Uterus (tissue), 4 donors: ENCODE data around the gene PTPRN2. TPM values are rescaled to one million over a fixed set of nuclear protein-coding genes. Genes with fewer than 3 reads are reported as not detected.

Source experiments
- DNase-seq, 2 donors: peaks; one replicate each; pipeline ENCODE4 v3.0.0-alpha.2; 2019 to 2020
- H3K27ac ChIP-seq, 2 donors: fragments of 200-600 bp; sonication (generic); 1 replicate in 1 of 2; 2 replicates in 1 of 2; pipeline ENCODE4 v1.5.1; 2016 to 2018
- H3K27me3 ChIP-seq, 2 donors: fragments of 200-600 bp; sonication (generic); one replicate each; pipeline ENCODE4 v1.5.1; 2018 to 2019; ENCODE audit warnings: control low read depth in 1 of 2
- H3K36me3 ChIP-seq, 2 donors: fragments of 200-600 bp; sonication (generic); one replicate each; pipeline ENCODE4 v1.5.1; 2019; ENCODE audit warnings: control low read depth in 1 of 2
- H3K4me1 ChIP-seq, 2 donors: fragments of 200-600 bp; sonication (generic); one replicate each; pipeline ENCODE4 v1.5.1; 2018 to 2019; ENCODE audit warnings: control low read depth in 1 of 2
- H3K4me3 ChIP-seq, 2 donors: fragments of 200-600 bp; sonication (generic); 1 replicate in 1 of 2; 2 replicates in 1 of 2; pipeline ENCODE4 v1.5.1; 2018 to 2019; ENCODE audit warnings: mild to moderate bottlenecking in 1 of 2
- H3K9me3 ChIP-seq, 2 donors: fragments of 200-600 bp; sonication (generic); one replicate each; pipeline ENCODE4 v1.5.1; 2019; ENCODE audit warnings: control low read depth in 1 of 2
- CTCF ChIP-seq, 4 experiments: fragments of 200-600 bp in 2 of 4; fragments of 450-650 bp in 2 of 4; sonication (generic) in 2 of 4; IDR thresholded peaks; one replicate each; pipeline ENCODE4 v1.5.1; 2016 to 2019; ENCODE audit warnings: antibody characterized with exemption in 4 of 4, mild to moderate bottlenecking in 2 of 4, moderate library complexity in 1 of 4
- POLR2A ChIP-seq, 2 donors: fragments of 450-650 bp; IDR thresholded peaks; one replicate each; pipeline ENCODE4 v1.6.1; 2016; ENCODE audit warnings: antibody characterized with exemption in 2 of 2, mild to moderate bottlenecking in 1 of 2, moderate library complexity in 1 of 2
- intact Hi-C: fragments of 100-400 bp; cut with DNase I; formaldehyde crosslinking; loops from one replicate; pipeline ENCODE4 v1.15.1; 2023; ENCODE audit warnings: low total_unique reads
- total RNA-seq, 4 donors: library from RNA; depleted of rRNA in 3 of 4; stranded (reverse); fragments of >200 nt in 3 of 4; gene quantifications; one replicate each; pipeline versions ENCODE4 v1.1.0 to v1.2.4, GENCODE V29; 2014 to 2023
- donor health status: DM: yes; HTN: yes; CAD: no.

PTPRN2 gene
- total RNA-seq, 4 donors from 2014 or later, result 1.2 to 5.2 (median 2.3) TPM

- Histone ChIP-seq H3K4me3 (no peak overlapping the region), H3K36me3 (no peaks in the 10 kb centered on the region), H3K27me3 (no peaks in the 10 kb centered on the region), H3K9me3 (no peaks in the 10 kb centered on the region), H3K27ac (no peak overlapping the region), H3K4me1 (no peaks in the 10 kb centered on the region)
- intact Hi-C loops, result no loop called here
- no peak for TF ChIP-seq CTCF (IDR thresholded peaks at IDR 0.05)
- TF ChIP-seq POLR2A (IDR thresholded peaks at IDR 0.05), result no peak
- DNase-seq, result no peak
These were observed 307.0 kb downstream of the PTPRN2 start for GRCh38 chr7:158280448-158281144.

- no peaks in the 10 kb centered on the region for H3K9me3 ChIP-seq
- intact Hi-C loops, result no loop called here
- TF ChIP-seq CTCF (IDR thresholded peaks at IDR 0.05) (no peak), POLR2A (IDR thresholded peaks at IDR 0.05) (no peak)
- H3K4me1 ChIP-seq, result no peaks in the 10 kb centered on the region
- peak in 1 of 2 donors; percentile 5 for DNase-seq
- H3K27ac ChIP-seq, result no peak overlapping the region
- no peaks in the 10 kb centered on the region for H3K27me3 ChIP-seq
- H3K4me3 ChIP-seq, result no peak overlapping the region
- H3K36me3 ChIP-seq, result no peaks in the 10 kb centered on the region
These were observed 307.8 kb downstream of the PTPRN2 start for GRCh38 chr7:158279539-158280447.

GRCh38 chr7:158278745-158279320 lies 308.8 kb downstream of the PTPRN2 start:
- Histone ChIP-seq H3K4me3 (no peak overlapping the region), H3K27ac (no peak overlapping the region), H3K27me3 (no peaks in the 10 kb centered on the region), H3K4me1 (no peaks in the 10 kb centered on the region), H3K9me3 (no peaks in the 10 kb centered on the region), H3K36me3 (no peaks in the 10 kb centered on the region)
- TF ChIP-seq CTCF (IDR thresholded peaks at IDR 0.05) (no peak), POLR2A (IDR thresholded peaks at IDR 0.05) (no peak)
- no peak for DNase-seq
- intact Hi-C loops, result no loop called here

- Histone ChIP-seq H3K27me3 (no peaks in the 10 kb centered on the region), H3K27ac (no peak overlapping the region), H3K36me3 (no peaks in the 10 kb centered on the region), H3K4me3 (no peak overlapping the region), H3K4me1 (no peaks in the 10 kb centered on the region), H3K9me3 (no peaks in the 10 kb centered on the region)
- DNase-seq, result no peak
- TF ChIP-seq CTCF (IDR thresholded peaks at IDR 0.05) (no peak), POLR2A (IDR thresholded peaks at IDR 0.05) (no peak)
- intact Hi-C loops, result no loop called here
These were observed 310.1 kb downstream of the PTPRN2 start for GRCh38 chr7:158277219-158278141.
